Keratinocyte (primary cell): Measurements from ENCODE around the gene UBQLN1.

Experiments
- CTCF ChIP-seq, 3 experiments: IDR thresholded peaks in 1 of 3; conservative IDR thresholded peaks in 1 of 3; optimal IDR thresholded peaks in 1 of 3; 2 replicates in 2 of 3; 3 replicates in 1 of 3; pipeline versions ENCODE3 to v1.5.1; 2011; ENCODE audit warnings: low read length in 3 of 3, mild to moderate bottlenecking in 3 of 3, moderate library complexity in 2 of 3, control low read depth in 1 of 3, inconsistent platforms in 1 of 3; ENCODE audit not compliant: insufficient read depth in 2 of 3; ENCODE audit errors: extremely low read depth in 1 of 3
- EZH2 ChIP-seq: IDR thresholded peaks from one replicate; pipeline ENCODE4 v1.6.1; 2012; ENCODE audit warnings: inconsistent platforms, mild to moderate bottlenecking, low read length, moderate library complexity

DNA sequence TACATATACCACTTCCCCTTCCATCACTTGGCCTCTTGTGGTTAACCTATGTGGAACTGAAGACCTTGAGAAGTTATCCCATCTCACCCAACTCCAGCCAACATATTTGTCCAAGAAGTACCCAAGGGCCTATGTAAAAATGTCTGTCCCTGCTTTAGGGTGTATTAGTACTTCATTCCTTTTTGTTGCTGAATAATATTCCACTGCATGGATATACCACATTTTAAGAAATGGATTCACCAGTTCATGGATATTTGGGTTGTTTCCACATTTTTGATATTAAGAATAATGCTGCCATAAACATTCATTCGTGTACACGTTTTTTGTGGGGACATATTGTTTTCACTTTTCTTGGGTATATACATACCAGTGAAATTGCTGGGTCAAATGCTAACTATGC is 56.2 kb downstream of the UBQLN1 start:
- no peak for TF ChIP-seq CTCF (optimal IDR thresholded peaks at IDR 0.05 in 1 of 3, IDR thresholded peaks at IDR 0.05 in 1 of 3, conservative IDR thresholded peaks at IDR 0.05 in 1 of 3; ENCODE audit: extremely low read depth in 1 of 3, insufficient read depth in 2 of 3, low read length in 3 of 3)
- no peak for TF ChIP-seq EZH2
